ENCODE data around the gene IL9.

DNA sequence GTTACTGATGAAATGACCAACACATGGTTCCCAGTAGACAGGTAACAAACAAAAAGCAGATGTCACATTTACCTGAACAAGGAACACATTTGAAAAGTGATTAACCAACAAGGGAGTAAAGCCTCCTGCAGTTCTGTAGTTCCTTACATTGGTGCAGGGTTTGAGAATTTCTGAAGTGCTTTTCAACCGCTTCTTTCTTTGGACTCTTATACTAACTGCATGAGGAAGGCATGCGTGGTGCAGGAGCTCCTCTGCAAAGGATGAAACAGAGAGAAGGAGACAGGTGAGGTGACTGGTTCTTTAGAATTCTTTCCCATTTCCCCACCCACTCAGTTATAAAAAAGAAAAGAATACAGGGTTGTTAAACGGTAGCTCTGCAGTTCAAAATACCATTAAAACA lies 4.6 kb upstream of the IL9 start:
- no peak for TF ChIP-seq EP300 (IDR thresholded peaks at IDR 0.05)
- TF ChIP-seq POLR2A (IDR thresholded peaks at IDR 0.05): no peak
